ENCODE data around the gene SH3PXD2A. TPM values are rescaled to one million over a fixed set of nuclear protein-coding genes. Genes with fewer than 3 reads are reported as not detected.

SH3PXD2A gene
- total and polyA plus RNA-seq, 12 donors: 5.7 to 34.5 (median 19.2) TPM

GRCh38 chr10:103697787-103698186, 157.6 kb downstream of the SH3PXD2A start:
- no peaks in the 10 kb centered on the region for H3K27me3 ChIP-seq
- H3K4me3 ChIP-seq: no peak overlapping the region
- no peak for DNase-seq
- H3K36me3 ChIP-seq (replicated peaks in 1 of 2): no peaks in the 10 kb centered on the region
- intact Hi-C loops (cut with DNase I): no loop called here
- H3K9me3 ChIP-seq (replicated peaks in 1 of 3): no peaks in the 10 kb centered on the region
- 93 to 95% (median 94%) methylated on average over 3 to 4 of the region's 4 CpGs for WGBS, 4 donors
- H3K4me1 ChIP-seq (replicated peaks in 1 of 2): peaks cover under 1 to 18% of the 10 kb centered on the region in 2 donors
- no peak overlapping the region for H3K27ac ChIP-seq
- TF ChIP-seq POLR2A (IDR thresholded peaks at IDR 0.05): no peak
- no peak for TF ChIP-seq CTCF (IDR thresholded peaks at IDR 0.05)

- Histone ChIP-seq H3K4me1 (replicated peaks in 1 of 2) (peaks cover 5 to 24% of the 10 kb centered on the region in 2 donors), H3K4me3 (no peak overlapping the region), H3K36me3 (replicated peaks in 1 of 2) (no peaks in the 10 kb centered on the region), H3K27ac (peak overlapping the region in 2 of 5 donors; percentile 47 to 76), H3K9me3 (replicated peaks in 1 of 3) (no peaks in the 10 kb centered on the region), H3K27me3 (no peaks in the 10 kb centered on the region)
- DNase-seq: peak in 6 of 7 donors; percentile 59 to 77 (median 62)
- WGBS, 4 donors: 19 to 42% (median 32%) methylated on average over 7 to 10 of the region's 10 CpGs
- TF ChIP-seq POLR2A (IDR thresholded peaks at IDR 0.05) (no peak), CTCF (IDR thresholded peaks at IDR 0.05) (peak in 3 of 6 experiments; percentile 27 to 31 (median 28))
- intact Hi-C loops (cut with DNase I): no loop called here
Observed at GRCh38 chr10:103696411-103697145, 158.8 kb downstream of the SH3PXD2A start.

- no peak for DNase-seq
- Histone ChIP-seq H3K9me3 (replicated peaks in 1 of 3) (no peaks in the 10 kb centered on the region), H3K27ac (peak overlapping the region in 2 of 5 donors; percentile 47 to 76), H3K4me1 (replicated peaks in 1 of 2) (peaks cover 5 to 24% of the 10 kb centered on the region in 2 donors), H3K36me3 (replicated peaks in 1 of 2) (no peaks in the 10 kb centered on the region), H3K4me3 (no peak overlapping the region), H3K27me3 (no peaks in the 10 kb centered on the region)
- intact Hi-C loops (cut with DNase I): no loop called here
- WGBS, 4 donors: 78 to 83% (median 80%) methylated on average over 5 of the region's 5 CpGs
- TF ChIP-seq POLR2A (IDR thresholded peaks at IDR 0.05) (no peak), CTCF (IDR thresholded peaks at IDR 0.05) (no peak)
Observed at GRCh38 chr10:103696094-103696410, 159.3 kb downstream of the SH3PXD2A start.

- TF ChIP-seq POLR2A (IDR thresholded peaks at IDR 0.05) (no peak), CTCF (IDR thresholded peaks at IDR 0.05) (no peak)
- Histone ChIP-seq H3K9me3 (replicated peaks in 1 of 3) (no peaks in the 10 kb centered on the region), H3K4me1 (replicated peaks in 1 of 2) (peaks cover 5 to 24% of the 10 kb centered on the region in 2 donors), H3K36me3 (replicated peaks in 1 of 2) (no peaks in the 10 kb centered on the region), H3K27me3 (no peaks in the 10 kb centered on the region), H3K4me3 (no peak overlapping the region), H3K27ac (peak overlapping the region in 2 of 5 donors; percentile 47 to 76)
- intact Hi-C loops (cut with DNase I): no loop called here
- no peak for DNase-seq
- 77 to 82% (median 79%) methylated on average over 2 to 4 of the region's 4 CpGs for WGBS, 4 donors
Observed at GRCh38 chr10:103695584-103696005, 159.8 kb downstream of the SH3PXD2A start.

Data from adrenal gland (tissue), 12 donors.